H9 (cell line): ENCODE results near the gene CRYAB. TPM values are rescaled to one million over a fixed set of nuclear protein-coding genes. Genes with fewer than 3 reads are reported as not detected.
A peak's percentile ranks its signal among the peaks of the same experiment; 100 is the strongest.

Experiments used
- DNase-seq: peaks from one replicate; pipeline ENCODE4 v3.0.0-alpha.2; 2017
- H2AFZ ChIP-seq: one replicate; pipeline ENCODE4 v1.6.1; 2013; ENCODE audit warnings: mild to moderate bottlenecking, low read length, control low read depth, moderate library complexity
- H2AK5ac ChIP-seq: 2 replicates; pipeline ENCODE4 v1.6.1; 2013; ENCODE audit warnings: low read length, control low read depth, mixed read lengths; ENCODE audit not compliant: insufficient read length
- H2BK120ac ChIP-seq: one replicate; pipeline ENCODE4 v1.6.1; 2013; ENCODE audit warnings: low read depth, mild to moderate bottlenecking, low read length, control low read depth, inconsistent platforms; ENCODE audit not compliant: poor library complexity, severe bottlenecking
- H2BK12ac ChIP-seq: 2 replicates; pipeline ENCODE4 v1.6.1; 2013; ENCODE audit warnings: low read length, control low read depth, mixed read lengths, low read depth; ENCODE audit not compliant: insufficient read length
- H2BK15ac ChIP-seq: 2 replicates; pipeline ENCODE4 v1.6.1; 2013; ENCODE audit warnings: low read depth, low read length, control low read depth
- H2BK20ac ChIP-seq: one replicate; pipeline ENCODE4 v1.6.1; 2013; ENCODE audit warnings: low read depth, mild to moderate bottlenecking, low read length, control low read depth, inconsistent platforms; ENCODE audit not compliant: poor library complexity, severe bottlenecking
- H2BK5ac ChIP-seq: 2 replicates; pipeline ENCODE4 v1.6.1; 2013; ENCODE audit warnings: low read length, control low read depth, mixed read lengths; ENCODE audit not compliant: insufficient read length
- H3K14ac ChIP-seq: 2 replicates; pipeline ENCODE4 v1.6.1; 2013; ENCODE audit warnings: low read length, control low read depth; ENCODE audit not compliant: insufficient read depth
- H3K18ac ChIP-seq: 2 replicates; pipeline ENCODE4 v1.6.1; 2013; ENCODE audit warnings: low read depth, mild to moderate bottlenecking, mixed read lengths, low read length, control low read depth; ENCODE audit not compliant: insufficient read length
- H3K23ac ChIP-seq: 2 replicates; pipeline ENCODE4 v1.6.1; 2013; ENCODE audit warnings: low read length, control low read depth, mixed read lengths, low read depth; ENCODE audit not compliant: insufficient read length
- H3K23me2 ChIP-seq: 2 replicates; pipeline ENCODE4 v1.6.1; 2013; ENCODE audit warnings: low read depth, mild to moderate bottlenecking, mixed read lengths, low read length, control low read depth; ENCODE audit not compliant: insufficient read length, poor library complexity, severe bottlenecking
- H3K27ac ChIP-seq: 2 replicates; pipeline ENCODE4 v1.5.1; 2013; ENCODE audit warnings: low read length, control low read depth, mixed read lengths, low read depth; ENCODE audit not compliant: insufficient read length
- H3K27me3 ChIP-seq: 2 replicates; pipeline ENCODE4 v1.6.1; 2013; ENCODE audit warnings: low read length, control low read depth, inconsistent platforms; ENCODE audit not compliant: insufficient read depth
- H3K4ac ChIP-seq: 2 replicates; pipeline ENCODE4 v1.6.1; 2013; ENCODE audit warnings: low read depth, mild to moderate bottlenecking, control low read depth, inconsistent platforms, low read length, moderate library complexity
- H3K4me1 ChIP-seq: 2 replicates; pipeline ENCODE4 v1.6.1; 2013; ENCODE audit warnings: low read length, control low read depth, inconsistent platforms; ENCODE audit not compliant: insufficient read depth
- H3K4me2 ChIP-seq: 2 replicates; pipeline ENCODE4 v1.6.1; 2013; ENCODE audit warnings: low read length, control low read depth, mixed read lengths; ENCODE audit not compliant: insufficient read length, insufficient read depth
- H3K56ac ChIP-seq: 2 replicates; pipeline ENCODE4 v1.6.1; 2013; ENCODE audit warnings: low read depth, mild to moderate bottlenecking, mixed read lengths, low read length, control low read depth; ENCODE audit not compliant: insufficient read length
- H3K79me1 ChIP-seq: 2 replicates; pipeline ENCODE4 v1.6.1; 2013; ENCODE audit warnings: low read depth, mild to moderate bottlenecking, moderate library complexity, low read length, control low read depth, inconsistent platforms; ENCODE audit not compliant: insufficient read depth, poor library complexity, severe bottlenecking
- H3K79me2 ChIP-seq: 2 replicates; pipeline ENCODE4 v1.6.1; 2013; ENCODE audit warnings: low read length, control low read depth, inconsistent platforms; ENCODE audit not compliant: insufficient read depth
- H3K9ac ChIP-seq: 2 replicates; pipeline ENCODE4 v1.6.1; 2013; ENCODE audit warnings: low read length, control low read depth, mixed read lengths; ENCODE audit not compliant: insufficient read length; ENCODE audit errors: extremely low read depth
- H3K9me3 ChIP-seq: one replicate; pipeline ENCODE4 v1.6.1; 2013; ENCODE audit warnings: low read depth, low read length, inconsistent platforms; ENCODE audit not compliant: control insufficient read depth
- H3T11ph ChIP-seq: one replicate; pipeline ENCODE4 v1.6.1; 2013; ENCODE audit warnings: mild to moderate bottlenecking, low read length, control low read depth, inconsistent platforms
- H4K20me1 ChIP-seq: one replicate; pipeline ENCODE4 v1.6.1; 2013; ENCODE audit not compliant: control insufficient read depth, insufficient read length, insufficient read depth
- H4K5ac ChIP-seq: 2 replicates; pipeline ENCODE4 v1.6.1; 2013; ENCODE audit warnings: low read depth, mild to moderate bottlenecking, mixed read lengths, low read length, control low read depth; ENCODE audit not compliant: insufficient read length
- H4K8ac ChIP-seq: replicated peaks from 2 replicates; pipeline ENCODE4 v1.6.1; 2013; ENCODE audit warnings: low read length, control low read depth, mixed read lengths, low read depth; ENCODE audit not compliant: insufficient read length
- H4K91ac ChIP-seq: 2 replicates; pipeline ENCODE4 v1.6.1; 2013; ENCODE audit warnings: low read depth, mild to moderate bottlenecking, moderate library complexity, mixed read lengths, low read length, control low read depth; ENCODE audit not compliant: insufficient read length
- H3K27ac Mint-ChIP-seq, 3 experiments: 2 replicates in 2 of 3; 3 replicates in 1 of 3; pipeline ENCODE4 v1.8.0; 2020 to 2021; ENCODE audit warnings: mixed read lengths in 3 of 3, mild to moderate bottlenecking in 1 of 3, moderate library complexity in 1 of 3
- H3K27me3 Mint-ChIP-seq: 2 replicates; pipeline ENCODE4 v1.8.0; 2021; ENCODE audit warnings: low read depth, mild to moderate bottlenecking, moderate library complexity, mixed read lengths
- H3K36me3 Mint-ChIP-seq, 3 experiments: 2 replicates in 2 of 3; 3 replicates in 1 of 3; pipeline ENCODE4 v1.8.0; 2020 to 2021; ENCODE audit warnings: low read depth in 3 of 3, mixed read lengths in 3 of 3; ENCODE audit not compliant: insufficient read depth in 1 of 3
- H3K4me1 Mint-ChIP-seq, 2 experiments: 2 replicates each; pipeline ENCODE4 v1.8.0; 2020; ENCODE audit warnings: mixed read lengths in 2 of 2
- H3K4me3 Mint-ChIP-seq, 2 experiments: 2 replicates in 1 of 2; 3 replicates in 1 of 2; pipeline ENCODE4 v1.8.0; 2020 to 2021; ENCODE audit warnings: mild to moderate bottlenecking in 2 of 2, mixed read lengths in 2 of 2, moderate library complexity in 1 of 2
- H3K9me3 Mint-ChIP-seq, 2 experiments: 2 replicates in 1 of 2; 3 replicates in 1 of 2; pipeline ENCODE4 v1.8.0; 2020; ENCODE audit warnings: mild to moderate bottlenecking in 2 of 2, mixed read lengths in 2 of 2, moderate library complexity in 1 of 2
- CTCF ChIP-seq: fragments of 200-600 bp; sonication (generic); conservative IDR thresholded peaks from 3 replicates; pipeline ENCODE4 v1.8.0; 2021; ENCODE audit warnings: antibody characterized with exemption, mild to moderate bottlenecking
- WGBS: extraction: QIAGEN DNeasy Blood & Tissue Kit; methylation state at CpG from one replicate; pipeline ENCODE4 v1.1.7; 2013; ENCODE audit warnings: missing lambda C conversion rate, low lambda C conversion rate, mixed read lengths; ENCODE audit not compliant: insufficient read length; ENCODE audit errors: extremely low coverage; 5-methylcytosine and 5-hydroxymethylcytosine counted together
- total RNA-seq: library from RNA; stranded (reverse); gene quantifications from 2 replicates; pipeline ENCODE4 v1.2.1, GENCODE V29; 2021

The CRYAB gene
- total RNA-seq, 1 experiment from 2014 or later: not detected

DNA sequence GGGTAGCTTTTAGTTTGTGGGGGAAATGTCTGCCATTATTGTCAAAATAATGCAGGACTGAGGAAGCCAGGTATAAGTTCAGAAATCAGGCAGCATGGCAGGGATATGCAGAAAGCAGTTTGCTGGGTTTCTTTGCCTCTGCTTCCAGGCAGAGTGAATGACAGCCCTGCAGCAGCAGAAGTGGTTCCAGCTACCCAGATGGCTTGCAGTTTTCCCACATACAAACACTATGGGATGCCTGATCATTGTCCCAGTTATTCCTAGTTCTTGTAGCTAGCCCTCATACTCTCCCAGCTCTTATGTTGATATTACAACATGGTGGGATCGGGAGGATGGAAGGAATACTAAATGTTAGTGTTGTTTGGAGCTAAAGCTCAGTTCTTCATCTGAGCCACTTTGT lies 22.7 kb upstream of the CRYAB start:
- Mint-ChIP-seq H3K4me3 (no peak overlapping the region), H3K4me1 (peaks cover 32 to 40% of the 10 kb centered on the region in 2 experiments), H3K27ac (no peak overlapping the region), H3K27me3 (peaks cover 1% of the 10 kb centered on the region; the same call in 1 of the 2 replicates), H3K9me3 (no peaks in the 10 kb centered on the region), H3K36me3 (no peaks in the 10 kb centered on the region)
- Histone ChIP-seq H3K27ac (no peak overlapping the region), H3K18ac (no peak overlapping the region), H4K20me1 (no peaks in the 10 kb centered on the region), H3K27me3 (no peaks in the 10 kb centered on the region), H2AK5ac (no peak overlapping the region), H3K23me2 (peaks cover 5% of the 10 kb centered on the region), H3T11ph (no peak overlapping the region), H2BK5ac (no peak overlapping the region), H3K56ac (no peak overlapping the region), H3K4me1 (peaks cover 5% of the 10 kb centered on the region; the same call in 1 of the 2 replicates), H3K4ac (no peak overlapping the region), H3K14ac (no peak overlapping the region), H2BK12ac (no peak overlapping the region), H4K8ac (no peak overlapping the region), H3K23ac (no peak overlapping the region), H3K9ac (no peak overlapping the region), H2AFZ (no peak overlapping the region), H3K79me1 (no peaks in the 10 kb centered on the region), H3K79me2 (no peaks in the 10 kb centered on the region), H2BK120ac (no peak overlapping the region), H2BK20ac (no peak overlapping the region), H4K5ac (no peak overlapping the region), H2BK15ac (no peak overlapping the region), H4K91ac (no peak overlapping the region), H3K4me2 (no peak overlapping the region), H3K9me3 (no peaks in the 10 kb centered on the region)
- no peak for TF ChIP-seq CTCF
- peak; percentile 15 for DNase-seq
- no CpG with 5 or more reads among the region's 1 CpG for WGBS
